GM19455 (cell line): Measurements from ENCODE around the gene MYMX.

ENCODE experiments used
- ATAC-seq: cut with Tn5 transposase; IDR thresholded peaks from one replicate; pipeline ENCODE4 v1.9.1; 2021; ENCODE audit not compliant: unreplicated experiment

MYMX gene

DNA sequence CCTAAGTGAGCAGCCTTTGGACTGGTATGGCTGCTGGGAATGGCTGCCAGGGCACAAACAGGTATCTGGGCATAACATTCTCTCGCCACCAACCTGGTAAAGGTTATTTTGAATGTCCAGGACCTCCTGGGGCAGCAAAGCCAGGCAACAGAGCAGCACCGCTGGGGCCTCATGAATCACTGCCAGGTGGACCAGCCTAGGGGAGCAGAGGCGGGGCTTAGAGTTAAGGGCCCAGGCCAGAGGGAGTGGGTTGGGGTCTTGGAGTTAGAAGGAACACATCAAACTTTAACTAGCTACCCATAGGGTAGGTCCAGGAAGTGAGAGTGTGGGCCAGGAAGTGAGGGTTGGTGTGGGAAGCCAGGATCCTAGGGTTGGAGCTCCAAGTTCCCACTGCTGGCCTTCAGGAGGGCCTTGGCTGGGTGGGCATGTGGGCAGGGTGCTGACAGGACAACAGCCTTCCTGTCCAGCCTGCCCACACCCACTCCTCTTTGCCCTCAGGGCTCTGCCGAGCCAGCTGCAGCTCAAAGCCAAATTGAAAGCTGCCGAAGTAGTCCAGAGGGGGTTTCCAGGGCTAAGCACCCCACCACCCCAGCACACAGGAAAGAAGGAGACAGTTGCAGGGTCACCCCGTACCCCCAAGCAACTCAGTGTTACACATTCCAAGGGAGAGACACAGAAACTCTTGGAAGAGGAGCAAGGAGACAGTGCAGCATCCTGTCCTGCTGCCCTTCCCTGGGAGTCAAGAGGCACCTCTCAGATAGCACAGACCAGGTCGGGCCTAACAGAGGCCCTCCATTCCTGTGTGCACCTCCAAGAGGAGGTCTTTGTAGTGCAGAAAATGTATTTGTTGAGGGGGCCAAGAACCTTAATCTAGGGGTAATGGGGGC is 46.0 kb downstream of the MYMX start:
- ATAC-seq, result no peak

DNA sequence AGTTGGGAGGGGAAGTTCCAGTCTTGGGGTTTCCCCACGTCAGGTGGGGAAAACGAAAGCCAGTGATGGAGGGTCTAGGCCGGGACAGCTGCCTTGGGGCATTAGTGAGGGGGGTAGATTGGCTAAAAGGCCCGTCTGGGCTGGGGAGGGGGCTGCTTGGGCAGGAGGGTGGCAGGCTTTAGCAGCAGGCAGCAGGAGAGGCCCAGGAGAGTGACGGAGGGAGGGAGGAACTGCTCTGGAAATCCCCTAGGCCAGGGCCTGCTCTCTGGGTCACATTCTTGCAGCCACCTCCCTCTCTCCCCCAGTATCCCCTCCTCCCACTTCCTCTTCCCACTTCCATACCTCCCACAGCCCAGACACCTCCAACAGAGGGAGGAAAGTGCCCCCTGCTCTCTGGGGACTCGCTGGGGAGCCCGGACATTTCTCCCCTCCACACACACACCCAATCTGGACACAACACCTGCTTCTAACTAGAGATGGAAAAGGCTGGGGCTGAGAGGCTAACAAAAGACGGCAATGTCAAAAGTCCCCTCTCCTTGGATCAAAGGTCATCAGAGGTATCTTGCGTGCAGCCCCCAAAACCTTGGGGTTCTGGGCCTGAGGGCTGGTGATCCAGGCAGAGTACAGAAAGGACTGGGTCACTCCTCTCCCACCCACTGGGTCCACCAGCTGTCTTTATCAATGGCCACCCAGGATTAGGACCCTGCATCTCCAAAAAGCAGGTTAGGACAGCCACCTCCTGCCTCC is 46.8 kb downstream of the MYMX start:
- ATAC-seq, result no peak

DNA sequence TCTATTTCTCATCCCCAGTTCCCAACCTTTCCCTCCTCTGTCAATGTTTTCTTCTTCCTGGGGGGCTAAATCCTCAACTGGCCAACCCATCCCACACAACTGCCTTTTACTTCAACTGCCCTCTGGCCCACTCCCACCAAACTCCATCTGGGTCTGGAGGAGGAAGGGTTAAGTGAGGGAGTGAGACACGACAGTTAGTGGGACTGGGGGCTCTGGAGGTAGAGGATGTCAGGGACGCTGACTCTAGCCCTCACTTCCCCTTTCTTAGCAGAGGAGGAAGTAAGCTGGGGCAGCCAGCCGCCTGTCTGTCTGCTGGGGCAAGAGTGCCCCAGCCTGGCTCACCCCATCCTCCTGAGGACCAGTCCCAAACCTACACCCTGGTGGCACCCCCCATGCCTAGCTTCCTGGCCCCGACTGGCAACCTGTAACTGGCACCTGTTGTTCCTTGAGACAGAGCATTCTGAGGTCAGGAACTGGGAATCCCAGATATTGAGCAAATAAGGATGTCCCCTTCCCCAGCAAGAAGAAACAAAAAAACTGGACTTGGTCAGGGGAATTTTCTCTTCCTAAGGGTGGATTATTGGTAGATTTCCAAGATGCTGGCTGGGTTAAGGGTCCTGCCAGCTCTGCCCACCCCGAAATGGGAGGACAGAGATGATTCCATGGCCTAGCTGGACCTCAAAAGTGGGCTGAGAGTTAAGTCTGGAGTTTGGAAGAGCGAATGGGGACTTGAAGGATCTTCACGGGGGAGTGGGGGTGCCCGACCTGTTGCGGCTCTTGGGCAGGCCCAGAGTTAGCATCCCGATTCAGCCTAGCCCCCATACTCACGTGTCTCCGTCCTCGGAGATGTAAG is 47.7 kb downstream of the MYMX start:
- ATAC-seq, result no peak

DNA sequence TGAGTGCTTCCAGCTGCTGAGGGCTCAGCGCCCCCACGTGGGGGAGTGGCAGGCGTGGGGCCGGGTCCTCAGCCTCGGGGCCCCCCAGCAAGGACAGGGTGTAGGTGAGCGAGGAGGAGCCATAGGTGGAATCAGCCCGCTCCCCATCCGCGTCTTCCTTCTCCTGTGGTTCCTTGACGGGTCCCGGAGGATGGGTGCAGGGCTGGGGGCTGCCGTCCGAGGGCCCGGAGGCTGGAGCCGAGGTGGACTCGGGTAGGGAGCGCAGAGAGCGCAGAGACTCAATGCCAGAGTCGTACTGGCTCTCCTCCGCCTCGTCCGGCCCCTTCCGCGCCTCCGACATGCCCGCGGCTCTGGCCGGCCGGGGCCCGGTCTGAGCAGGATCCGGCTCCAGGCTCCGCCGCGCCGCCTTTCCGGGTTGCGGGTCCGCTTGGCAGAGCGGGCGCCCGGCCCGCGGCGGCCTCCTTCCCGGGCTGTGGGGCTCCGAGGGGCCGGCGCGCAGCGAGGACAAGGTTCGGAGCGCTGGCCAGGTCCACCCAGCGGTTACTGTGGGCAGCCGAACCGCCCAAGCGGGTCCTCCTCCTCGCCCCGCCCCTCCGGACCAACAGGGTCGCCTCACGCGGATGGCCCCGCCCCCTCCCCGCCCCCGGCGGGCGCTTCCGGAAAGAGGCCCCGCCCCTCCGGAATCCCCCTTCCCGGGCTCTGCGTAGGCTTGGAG is 48.4 kb downstream of the MYMX start, which contains the start of gene NFKBIE:
TSS of gene NFKBIE (minus strand) at position 545 of the 715 bp plus-strand sequence. CDS start at position 340, 205 bp downstream.
- ATAC-seq, result peak; percentile 45

DNA sequence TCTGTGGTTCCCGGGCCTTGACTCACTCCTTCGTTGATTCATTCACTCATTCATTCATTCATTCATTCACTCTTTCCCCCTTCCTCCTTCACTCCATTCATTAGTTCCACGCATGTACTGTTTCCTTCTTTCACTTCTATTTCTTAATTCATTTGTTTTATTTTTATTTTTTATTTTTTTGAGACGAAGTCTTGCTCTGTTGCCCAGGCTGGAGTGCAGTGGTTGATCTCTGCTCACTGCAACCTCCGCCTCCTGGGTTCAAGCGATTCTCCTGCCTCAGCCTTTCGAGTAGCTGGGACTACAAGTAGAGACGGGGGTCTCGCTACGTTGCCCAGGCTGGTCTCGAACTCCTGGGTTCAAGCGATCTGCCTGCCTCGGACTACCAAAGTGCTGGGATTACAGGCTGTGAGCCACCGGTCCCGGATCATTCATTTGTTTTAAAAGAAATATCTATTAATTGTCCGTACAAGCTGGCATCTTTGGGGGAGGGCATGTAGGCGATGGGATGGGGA is 49.1 kb downstream of the MYMX start:
- ATAC-seq, result no peak

DNA sequence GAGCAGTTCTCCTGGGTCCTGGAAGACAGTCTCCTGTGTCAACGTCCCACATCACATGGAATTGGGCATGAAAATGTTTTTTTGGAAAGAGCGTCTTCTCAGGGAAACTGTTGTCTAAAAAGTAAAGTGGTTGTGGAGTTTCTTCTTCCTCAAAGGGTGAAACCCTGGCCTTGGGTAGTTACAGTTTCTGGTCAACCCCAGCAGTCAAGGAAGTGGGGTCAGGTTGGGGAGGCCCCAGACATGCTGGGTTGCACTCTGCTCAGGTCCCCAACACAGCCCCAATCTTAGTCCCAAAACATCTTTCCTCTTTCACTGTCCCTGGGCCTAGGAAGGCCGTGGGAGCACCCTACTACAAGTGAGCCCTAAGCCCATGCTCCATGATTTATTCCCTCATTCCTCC is 49.6 kb downstream of the MYMX start:
- ATAC-seq, result peak; percentile 29

DNA sequence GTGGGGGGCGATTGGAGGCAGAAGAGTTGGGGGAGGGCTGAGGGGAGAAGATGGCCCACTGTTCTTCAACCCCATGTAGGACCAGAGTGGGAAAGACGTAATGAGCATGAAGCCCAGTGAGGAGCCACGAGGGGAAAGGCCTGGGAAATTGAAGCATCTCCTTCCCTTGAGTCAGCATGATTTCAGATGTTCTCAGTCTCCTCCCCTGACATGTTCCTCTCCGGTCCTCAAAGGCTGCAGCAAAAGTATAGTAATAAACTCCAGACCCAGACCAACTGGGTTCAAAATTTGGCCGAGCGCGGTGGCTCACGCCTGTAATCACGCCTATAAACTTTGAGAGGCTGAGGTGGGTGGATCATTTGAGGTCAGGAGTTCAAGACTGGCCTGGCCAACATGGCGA is 50.5 kb downstream of the MYMX start:
- no peak for ATAC-seq
